GM21786 (cell line): Measurements from ENCODE around the gene RSBN1L.
A peak's percentile ranks its signal among the peaks of the same experiment; 100 is the strongest.
"Not testable (repeated sequence)": the region's sequence is repeated elsewhere in the genome, so short reads cannot be mapped to it uniquely, and the experiment has no call there.

Experiments used
- ATAC-seq: cut with Tn5 transposase; IDR thresholded peaks from one replicate; pipeline ENCODE4 v1.9.1; 2021; ENCODE audit not compliant: unreplicated experiment

RSBN1L gene

DNA sequence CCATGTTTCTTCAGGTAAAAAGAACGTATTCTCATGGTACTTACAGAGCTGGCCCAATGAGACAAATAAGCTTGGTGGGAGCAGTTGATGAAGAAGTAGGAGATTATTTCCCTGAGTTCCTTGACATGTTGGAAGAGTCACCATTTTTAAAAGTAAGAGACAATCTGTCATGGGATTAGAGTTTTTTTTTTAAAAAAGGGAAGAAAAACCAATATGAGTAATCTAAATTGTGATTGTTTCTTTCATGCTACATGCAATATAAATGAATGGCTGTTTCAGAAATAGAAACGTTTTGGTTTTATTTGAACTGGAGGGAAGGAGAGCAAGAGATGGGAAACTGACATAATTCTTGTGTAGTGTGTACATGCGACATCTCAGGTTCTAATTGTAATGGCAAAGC, 69.2 kb downstream of the RSBN1L start:
- no peak for ATAC-seq

DNA sequence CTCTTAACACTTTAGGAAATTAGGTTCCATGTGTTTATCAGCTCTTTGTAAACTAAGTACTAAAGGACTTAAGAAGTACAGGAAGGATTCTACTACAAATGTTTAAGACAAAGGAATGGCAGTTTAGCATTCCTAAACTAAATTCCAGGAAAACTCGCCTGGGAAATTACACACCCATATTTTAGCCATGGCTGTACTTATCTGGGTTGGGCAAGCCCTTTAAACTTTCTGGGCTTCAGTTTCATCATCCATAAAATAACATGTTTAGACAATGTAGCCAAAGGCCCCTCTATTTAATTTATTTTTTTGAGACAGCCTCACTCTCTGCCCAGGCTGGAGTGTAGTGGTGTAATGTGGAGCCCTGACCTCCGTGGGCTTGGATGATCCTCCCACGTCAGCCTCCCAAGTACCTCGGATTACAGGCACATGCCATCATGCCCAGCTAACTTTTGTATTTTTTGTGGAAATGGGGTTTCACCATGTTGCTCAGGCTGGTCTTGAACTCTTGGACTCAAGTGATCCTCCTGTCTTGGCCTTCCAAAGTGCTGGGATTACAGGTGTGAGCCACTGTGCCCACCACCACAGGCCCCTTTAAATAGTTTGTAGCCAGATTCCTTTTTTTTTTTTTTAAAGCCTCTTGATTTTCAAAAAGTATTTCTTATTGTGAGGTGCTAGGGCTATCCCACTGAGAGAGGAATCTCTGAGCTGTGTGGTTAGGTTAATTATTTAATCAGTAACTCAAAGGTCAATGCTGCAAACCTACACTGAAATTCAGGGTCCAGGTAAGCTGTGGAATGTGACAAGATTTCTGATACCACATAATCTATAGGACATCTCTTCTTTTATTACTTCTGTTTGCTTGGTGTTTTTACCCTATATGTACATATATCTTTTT, 69.9 kb downstream of the RSBN1L start:
- no peak for ATAC-seq

DNA sequence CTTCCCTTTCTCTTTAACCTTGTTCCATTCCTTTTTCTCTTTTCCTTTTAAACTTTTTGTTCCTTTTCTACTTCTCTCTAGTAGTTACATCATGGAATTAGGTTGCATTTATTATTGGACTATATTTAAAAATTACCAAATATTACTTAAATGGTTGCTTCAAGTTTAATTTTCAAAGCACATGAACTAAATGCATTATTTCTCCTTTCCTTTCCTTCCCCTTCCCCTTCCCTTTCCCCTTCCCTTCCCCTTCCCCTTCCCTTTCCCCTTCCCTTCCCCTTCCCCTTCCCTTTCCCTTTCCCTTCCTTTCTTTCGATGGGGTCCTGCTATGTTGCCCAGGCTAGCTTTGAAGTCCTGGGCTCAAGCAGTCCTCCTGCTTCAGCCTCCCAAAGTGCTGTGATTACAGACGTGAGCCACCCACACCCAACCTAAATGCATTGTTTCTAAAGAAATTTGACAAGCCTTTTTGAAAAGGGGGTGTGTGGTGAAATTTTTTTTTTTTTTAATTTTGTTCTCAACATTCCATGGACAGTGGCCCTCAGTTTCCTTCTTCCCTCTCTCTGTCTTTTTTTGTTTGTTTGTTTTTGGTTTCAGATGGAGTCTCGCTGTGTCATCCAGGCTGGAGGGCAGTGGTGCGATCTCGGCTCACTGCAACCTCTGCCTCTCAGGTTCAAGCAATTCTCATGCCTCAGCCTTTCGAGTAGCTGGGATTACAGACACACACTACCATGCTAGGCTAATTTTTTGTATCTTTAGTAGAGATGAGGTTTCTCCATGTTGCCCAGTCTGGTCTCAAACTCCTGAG, 70.7 kb downstream of the RSBN1L start:
- no peak for ATAC-seq

DNA sequence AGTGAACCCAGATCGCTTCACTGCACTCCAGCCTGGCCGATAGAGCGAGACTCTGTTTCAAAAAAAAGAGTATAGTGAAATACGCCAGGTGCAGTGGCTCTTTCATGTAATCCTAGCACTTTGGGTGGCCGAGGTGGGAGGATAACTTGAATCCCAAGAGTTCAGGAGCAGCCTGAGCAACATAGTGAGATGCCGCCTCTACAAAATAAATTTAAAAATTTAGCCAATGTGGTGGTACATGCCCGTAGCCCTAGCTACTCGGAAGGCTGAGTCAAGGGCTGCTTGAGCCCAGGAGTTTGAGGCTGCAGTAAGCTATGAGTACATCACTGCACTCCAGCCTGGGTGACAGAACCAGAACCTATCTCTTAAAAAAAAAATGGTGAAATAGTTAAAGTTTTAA, 74.1 kb downstream of the RSBN1L start:
- ATAC-seq: no peak

DNA sequence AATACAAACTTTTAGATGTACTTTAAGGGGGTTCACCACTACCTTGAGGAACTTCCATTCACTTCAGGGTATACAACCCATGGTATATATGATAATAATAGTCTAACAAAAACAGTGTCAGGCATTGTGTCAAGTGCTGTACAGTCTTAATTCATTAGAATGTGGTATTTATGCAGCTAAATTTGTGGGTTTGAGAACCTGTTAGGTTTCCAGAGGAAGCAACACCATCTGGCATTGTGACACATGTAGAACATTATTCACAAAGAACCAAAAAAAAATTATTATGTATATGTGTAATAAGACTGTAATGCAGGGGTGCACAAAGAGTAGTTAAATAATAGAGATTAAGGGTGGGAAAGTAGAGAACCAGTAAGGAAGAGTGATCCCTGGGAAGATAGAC, 75.6 kb downstream of the RSBN1L start:
- ATAC-seq: no peak

DNA sequence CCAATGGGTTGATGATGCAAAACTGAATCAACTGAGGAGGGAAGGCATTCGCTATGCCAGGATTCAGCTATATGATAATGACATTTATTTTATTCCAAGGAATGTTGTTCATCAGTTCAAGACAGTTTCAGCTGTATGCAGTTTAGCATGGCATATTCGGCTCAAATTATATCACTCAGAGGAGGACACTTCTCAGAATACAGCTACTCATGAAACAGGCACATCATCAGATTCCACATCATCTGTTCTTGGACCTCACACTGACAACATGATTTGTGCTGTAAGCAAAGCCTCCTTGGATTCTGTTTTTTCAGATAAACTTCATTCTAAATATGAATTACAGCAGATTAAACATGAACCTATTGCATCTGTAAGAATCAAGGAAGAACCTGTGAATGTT, 82.3 kb downstream of the RSBN1L start:
- ATAC-seq: no peak

DNA sequence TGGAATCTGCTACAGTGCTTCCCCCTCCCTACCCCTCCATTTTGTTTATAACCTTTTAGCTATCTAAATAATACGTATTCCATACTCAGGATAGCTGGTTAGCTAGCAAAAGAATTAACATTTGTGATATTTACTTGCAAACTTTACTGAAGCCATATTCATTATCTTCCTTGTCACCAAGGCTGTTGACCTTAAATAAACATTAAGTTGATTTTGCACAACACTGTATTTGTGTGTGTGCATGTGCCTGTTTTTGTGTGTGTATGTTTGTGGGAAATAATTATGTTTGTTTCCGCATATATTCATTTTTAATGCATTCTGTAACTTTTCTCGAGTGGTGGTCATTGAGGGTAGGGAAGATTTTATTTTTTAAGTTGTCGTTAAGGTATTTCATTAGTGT, 86.1 kb downstream of the RSBN1L start:
- ATAC-seq: no peak

DNA sequence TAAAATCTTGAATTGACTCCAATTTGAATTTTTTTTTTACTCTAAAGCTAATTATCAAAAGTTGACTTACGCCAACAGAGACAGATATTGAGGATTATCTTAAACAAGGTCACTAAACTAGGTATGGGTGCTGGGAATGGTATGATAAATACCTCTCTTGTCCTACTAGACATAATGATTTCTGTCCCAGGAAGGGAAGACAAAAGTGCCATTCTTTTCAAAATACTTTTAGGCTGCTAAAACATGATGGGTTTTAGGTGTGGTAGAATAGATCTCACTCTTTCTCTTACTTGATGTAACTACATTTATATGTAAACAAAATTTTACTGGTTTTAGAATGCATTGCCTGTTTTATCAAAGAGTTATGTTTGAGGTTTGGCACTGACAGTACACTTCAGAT, 86.9 kb downstream of the RSBN1L start:
- no peak for ATAC-seq

DNA sequence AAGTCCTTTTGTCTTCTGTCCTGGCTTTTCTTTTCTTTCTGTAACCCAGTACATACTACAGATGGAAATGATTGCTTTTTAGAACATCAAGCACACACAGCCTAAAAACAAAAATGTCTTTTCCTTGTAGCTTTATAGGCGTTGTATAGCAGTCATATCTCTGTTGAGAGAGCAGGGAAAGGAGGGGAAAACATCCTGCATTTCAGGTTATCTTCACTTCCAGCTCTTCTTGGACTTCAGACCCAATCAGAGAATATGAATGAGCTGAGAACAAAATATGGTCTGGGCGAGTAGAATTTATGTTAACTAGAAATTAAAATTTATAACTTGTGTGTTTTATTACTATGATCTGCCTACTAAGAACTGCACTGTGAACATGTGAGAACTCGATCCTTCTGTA, 87.3 kb downstream of the RSBN1L start:
- no peak for ATAC-seq

DNA sequence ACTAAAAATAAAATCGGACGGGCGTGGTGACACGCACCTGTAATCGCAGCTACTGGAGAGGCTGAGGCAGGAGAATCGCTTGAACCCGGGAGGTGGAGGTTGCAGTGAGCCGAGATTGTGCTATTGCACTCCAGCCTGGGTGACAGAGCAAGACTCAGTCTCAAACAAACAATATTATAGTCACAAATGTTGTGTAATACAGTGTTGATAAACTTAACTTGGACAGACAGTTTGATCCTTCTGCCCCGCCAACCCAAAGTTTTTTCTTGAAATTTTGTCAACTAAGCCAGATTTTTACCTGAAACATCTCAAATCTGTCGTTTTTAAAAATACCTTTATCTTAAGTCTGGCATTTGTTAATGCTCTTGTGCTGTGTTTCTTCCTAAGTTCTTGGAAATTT, 88.2 kb downstream of the RSBN1L start:
- ATAC-seq: not testable (repeated sequence)

DNA sequence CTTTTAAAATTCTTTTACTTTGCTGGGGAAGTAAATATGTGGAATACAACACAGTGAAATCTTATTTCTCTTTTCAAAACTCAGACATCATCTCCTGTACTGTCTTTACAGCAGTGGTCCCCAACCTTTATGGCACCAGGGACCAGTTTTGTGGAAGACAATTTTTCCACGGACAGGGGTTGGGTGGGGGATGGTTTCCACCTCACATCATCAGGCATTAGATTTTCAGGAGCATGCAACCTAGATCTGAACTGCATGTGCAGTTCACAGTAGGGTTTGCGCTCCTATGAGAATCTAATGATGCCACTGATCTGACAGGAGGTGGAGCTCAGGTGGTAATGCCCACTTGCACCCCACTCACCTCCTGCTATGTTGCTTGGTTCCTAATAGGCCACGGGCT, 89.8 kb downstream of the RSBN1L start:
- no peak for ATAC-seq

DNA sequence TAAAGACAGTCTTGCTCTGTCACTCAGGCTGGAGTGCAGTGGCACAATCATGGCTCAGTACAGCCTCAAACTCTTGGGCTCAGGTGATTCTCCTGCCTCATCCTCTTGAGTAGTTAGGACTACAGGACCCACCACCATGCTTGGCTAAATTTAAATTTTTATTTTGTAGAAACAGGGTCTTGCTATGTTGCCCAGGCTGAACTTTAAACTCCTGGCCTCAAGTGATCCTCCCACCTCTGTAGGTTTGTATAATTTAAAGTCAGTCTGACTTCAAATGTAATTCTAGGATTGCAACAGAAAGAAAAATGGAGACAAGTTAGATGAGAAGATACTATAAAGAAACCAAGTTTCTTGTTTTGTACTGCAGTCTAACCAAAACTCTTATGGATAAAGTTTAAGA, 90.5 kb downstream of the RSBN1L start:
- ATAC-seq: no peak

DNA sequence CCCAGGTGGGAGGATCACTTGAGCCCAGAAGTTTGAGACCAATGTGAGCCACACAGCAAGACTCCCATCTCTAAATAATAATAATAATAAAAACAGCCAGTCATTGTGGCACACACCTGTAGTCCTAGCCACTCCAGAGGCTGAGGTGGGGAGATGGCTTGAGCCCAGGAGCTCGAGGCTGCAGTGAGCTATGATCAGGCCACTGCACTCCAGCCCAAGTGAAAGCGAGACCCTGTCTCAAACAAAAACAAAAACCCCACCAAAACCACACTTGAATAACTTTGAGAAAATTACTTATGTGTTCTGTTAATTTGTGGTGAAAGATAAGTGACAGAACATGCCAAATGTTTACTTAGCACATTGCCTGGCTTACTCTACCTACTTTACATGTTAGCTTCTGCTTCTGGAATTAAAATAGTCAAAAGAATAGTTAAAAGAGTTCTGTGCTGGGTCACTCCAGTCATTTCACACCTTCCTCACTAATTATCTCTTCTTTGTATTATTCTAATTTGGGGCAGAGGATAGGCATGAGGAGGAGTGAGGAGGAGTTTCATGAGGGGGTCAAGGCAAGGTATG, 92.2 kb downstream of the RSBN1L start:
- no peak for ATAC-seq

DNA sequence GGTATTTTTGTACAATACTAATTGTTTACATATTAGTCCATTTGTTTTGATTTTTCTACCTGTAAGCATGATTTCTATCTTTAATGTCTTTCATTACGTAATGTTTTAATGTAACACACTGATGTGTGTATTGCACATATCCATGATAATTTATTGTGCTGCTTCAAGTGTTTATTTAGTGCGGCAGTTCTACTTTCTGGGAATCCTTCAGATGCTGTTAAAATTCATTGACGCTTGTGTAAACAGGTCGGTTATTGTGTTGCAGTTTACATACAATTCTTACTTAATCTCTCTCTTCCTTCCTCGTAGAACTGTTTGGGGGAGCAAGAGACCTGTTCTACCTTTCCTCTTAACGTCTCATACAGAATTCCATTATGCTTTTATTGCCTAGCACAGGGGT, 95.1 kb downstream of the RSBN1L start:
- ATAC-seq: no peak

DNA sequence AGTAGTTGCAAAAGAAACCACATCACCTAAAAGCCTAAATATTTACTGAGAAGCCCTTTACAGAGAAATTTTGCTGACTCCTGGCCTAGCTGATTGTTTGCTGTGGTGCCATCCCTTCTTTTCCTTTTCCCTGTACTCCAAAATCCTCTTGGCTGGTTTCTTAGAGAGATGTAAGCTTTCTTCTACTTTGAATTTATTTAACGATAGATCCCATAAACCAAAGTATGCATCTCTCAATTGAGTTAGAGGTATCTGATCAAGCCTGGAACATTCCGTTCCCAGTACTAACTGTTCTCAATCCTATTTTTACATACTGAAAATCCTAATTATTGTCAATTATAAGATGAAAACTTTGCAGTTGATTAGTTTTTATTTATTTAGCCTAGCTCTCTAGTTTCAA, 95.7 kb downstream of the RSBN1L start:
- ATAC-seq: no peak

DNA sequence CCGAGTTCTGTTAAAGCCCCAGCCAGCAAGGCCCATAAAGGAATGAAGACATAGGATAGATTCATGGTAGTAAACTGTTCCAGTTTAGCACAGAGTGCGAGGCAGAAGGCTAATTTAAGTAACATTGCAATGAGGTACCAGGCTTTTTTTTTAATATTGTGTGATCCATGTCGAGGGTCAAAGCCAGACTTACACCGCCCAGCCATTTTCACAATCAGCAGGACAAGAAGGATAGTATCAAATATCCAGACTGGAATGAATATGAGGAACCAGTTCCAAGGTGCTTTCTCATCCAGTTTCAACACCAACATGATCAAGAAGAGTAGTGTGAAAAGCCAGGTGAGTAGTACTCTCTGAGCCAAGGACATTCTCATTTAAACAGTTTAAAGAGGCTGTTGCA, 97.7 kb downstream of the RSBN1L start:
- ATAC-seq: no peak

DNA sequence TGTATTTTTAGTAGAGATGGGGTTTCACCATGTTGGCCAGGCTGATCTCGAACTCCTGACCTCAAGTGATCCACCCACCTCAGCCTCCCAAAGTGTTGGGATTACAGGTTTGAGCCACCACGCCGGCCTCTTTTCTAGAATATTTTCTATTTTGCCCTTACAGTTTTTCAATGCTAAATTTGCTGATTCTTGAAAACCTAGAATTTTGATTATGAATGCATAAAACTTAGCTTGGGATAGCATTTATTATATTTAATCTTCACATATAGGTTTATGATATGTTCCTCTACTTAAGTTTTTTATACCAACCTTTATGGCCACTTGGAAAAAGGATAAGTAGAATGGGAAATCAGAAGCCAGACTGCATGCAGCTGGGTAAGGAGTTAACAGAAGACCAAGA, 99.8 kb downstream of the RSBN1L start:
- no peak for ATAC-seq

DNA sequence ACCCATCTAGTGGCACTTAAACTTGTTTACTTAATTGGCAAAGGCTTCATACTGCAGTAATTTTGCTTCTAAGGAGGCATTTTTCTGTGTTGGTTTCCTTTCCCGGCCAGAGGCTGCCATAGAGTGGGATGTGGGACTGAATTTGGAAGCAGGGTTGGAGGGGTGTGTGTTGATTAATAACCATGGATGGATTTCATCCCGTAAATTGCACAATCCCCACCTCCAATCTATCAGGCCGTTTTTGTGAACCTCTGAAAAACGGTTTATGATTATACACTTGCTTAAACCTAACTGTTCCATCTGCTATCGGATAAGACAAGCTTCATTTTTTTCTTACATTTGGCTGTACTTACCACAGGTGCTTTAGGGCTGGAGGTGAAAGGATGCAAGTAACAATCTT, 100.7 kb downstream of the RSBN1L start:
- no peak for ATAC-seq

DNA sequence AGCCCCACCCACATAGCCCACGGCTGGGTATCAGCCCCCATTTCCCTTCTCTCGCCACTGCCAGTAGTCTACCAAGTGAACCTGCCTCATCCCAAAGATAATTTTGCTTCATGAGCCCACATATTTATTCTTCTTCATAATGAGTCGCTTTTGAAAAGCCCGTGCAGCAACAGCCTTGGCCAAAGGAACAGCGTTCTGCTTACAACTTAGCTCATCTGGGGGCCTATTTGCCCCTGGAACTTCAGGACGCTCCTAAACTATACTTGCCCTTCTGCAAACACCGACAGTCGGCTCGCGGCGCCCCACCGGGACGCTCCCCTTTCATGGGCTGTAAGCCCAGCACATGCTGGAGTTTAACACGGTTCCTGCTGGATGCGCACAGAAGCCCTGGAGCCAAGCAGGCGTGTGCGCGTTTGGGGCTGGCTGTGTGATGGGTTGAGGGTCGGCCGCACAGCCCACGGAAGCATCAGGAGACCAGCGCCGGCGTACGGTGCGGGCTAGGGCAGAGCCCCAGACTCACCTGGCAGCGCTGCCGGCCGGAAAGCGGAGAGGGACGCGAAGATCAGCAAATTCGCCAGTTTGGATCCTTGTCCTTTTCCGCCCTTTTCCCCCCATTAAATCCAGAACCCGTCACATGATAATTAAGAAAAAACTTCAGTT, 101.6 kb downstream of the RSBN1L start:
- ATAC-seq: peak; percentile 17

DNA sequence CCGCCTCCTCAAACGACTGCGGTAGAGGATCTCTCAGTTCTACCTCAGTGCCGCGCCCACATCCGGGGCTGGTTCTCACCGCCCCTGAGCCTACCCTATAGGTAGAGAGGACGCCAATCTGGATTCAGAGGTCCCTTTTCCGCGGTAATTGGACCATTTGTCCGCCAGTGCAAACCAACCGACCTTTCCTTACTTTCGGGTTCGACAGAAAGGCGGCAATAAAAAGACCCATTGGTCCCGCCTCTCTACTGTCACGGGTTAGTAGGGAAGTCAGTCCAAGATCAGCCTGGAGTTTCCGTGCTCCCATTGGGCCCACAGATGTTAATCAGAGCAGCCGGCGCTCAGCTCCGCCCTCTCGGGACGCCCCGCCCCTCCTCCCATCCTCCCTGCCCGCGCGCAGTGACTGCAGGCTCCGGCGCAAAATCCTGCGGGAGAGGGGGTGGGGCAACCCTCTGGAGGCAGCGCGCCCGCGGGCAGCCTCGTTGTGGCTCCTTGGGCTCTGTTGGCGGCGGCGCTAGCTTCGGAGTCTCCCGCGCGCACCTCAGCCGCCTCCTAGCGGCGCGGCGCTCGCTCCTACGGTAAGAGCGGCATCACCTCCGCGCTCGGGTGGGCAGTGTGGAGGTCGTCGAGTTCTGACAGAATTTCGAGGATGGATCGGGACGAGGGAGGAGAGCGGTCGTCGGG, 102.3 kb downstream of the RSBN1L start, which contains the start of the genes PHTF2 and TMEM60:
TSS of gene PHTF2 (plus strand) at position 380 of the 684 bp plus-strand sequence.
TSS of gene TMEM60 (minus strand) at position 41 of the 684 bp plus-strand sequence. CDS start 4,061 bp downstream, outside the sequence.
- peak; percentile 89 for ATAC-seq
